Measurements from ENCODE around the gene FEN1.

DNA sequence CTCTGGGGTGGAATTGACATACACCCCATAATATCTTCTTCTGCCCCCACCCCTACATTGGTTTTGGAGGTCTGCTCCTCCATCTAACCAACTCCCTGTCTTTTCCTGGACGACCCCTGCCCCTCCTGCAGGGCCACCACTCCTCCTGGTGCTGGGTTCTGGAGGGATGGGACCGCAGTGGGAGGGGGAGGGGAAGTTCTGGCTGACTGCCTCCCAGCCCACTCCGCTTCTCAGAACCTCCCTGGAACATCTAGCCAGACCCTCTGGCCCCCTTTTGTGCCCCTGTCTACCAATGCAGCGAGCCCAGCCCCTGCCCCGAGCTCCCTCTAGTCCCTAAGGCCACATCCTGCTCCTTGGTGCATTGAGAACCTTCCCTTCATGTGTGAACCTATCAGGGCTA is 39.0 kb upstream of the FEN1 start:
- TF ChIP-seq POLR2AphosphoS5 (IDR thresholded peaks at IDR 0.05), result no peak
- TF ChIP-seq, protein P1, sequence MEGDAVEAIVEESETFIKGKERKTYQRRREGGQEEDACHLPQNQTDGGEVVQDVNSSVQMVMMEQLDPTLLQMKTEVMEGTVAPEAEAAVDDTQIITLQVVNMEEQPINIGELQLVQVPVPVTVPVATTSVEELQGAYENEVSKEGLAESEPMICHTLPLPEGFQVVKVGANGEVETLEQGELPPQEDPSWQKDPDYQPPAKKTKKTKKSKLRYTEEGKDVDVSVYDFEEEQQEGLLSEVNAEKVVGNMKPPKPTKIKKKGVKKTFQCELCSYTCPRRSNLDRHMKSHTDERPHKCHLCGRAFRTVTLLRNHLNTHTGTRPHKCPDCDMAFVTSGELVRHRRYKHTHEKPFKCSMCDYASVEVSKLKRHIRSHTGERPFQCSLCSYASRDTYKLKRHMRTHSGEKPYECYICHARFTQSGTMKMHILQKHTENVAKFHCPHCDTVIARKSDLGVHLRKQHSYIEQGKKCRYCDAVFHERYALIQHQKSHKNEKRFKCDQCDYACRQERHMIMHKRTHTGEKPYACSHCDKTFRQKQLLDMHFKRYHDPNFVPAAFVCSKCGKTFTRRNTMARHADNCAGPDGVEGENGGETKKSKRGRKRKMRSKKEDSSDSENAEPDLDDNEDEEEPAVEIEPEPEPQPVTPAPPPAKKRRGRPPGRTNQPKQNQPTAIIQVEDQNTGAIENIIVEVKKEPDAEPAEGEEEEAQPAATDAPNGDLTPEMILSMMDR (IDR thresholded peaks at IDR 0.05), result no peak
- TF ChIP-seq POLR2A (IDR thresholded peaks at IDR 0.05), result no peak
- no peak for TF ChIP-seq EP300 (IDR thresholded peaks at IDR 0.05)

All from upper lobe of left lung (tissue), 4 donors.